K562 (cell line): ENCODE data around the gene ABLIM2. TPM values are rescaled to one million over a fixed set of nuclear protein-coding genes. Genes with fewer than 3 reads are reported as not detected.

Experiments
- DDX20 ChIP-seq: fragments of 450-650 bp; IDR thresholded peaks from 2 replicates; pipeline ENCODE4 v1.6.1; 2016; ENCODE audit warnings: missing genetic modification characterization, low read depth, mild to moderate bottlenecking, missing compliant biosample characterization, moderate library complexity
- ELF1 ChIP-seq: fragments of 200-800 bp; sonication (Bioruptor generic); IDR thresholded peaks from 2 replicates; pipeline ENCODE4 v1.6.1; 2016; ENCODE audit warnings: missing genetic modification characterization, missing compliant biosample characterization
- ETV5 ChIP-seq: sonication (generic); formaldehyde crosslinking; IDR thresholded peaks from 2 replicates; pipeline ENCODE4 v1.4.0; 2020; ENCODE audit warnings: low read depth, mild to moderate bottlenecking, missing genetic modification reagents
- HNRNPL ChIP-seq: fragments of 200-400 bp; formaldehyde crosslinking; IDR thresholded peaks from 2 replicates; pipeline ENCODE4 v1.6.1; 2017; ENCODE audit warnings: low read depth, mild to moderate bottlenecking, low read length
- KDM2B ChIP-seq: fragments of 250-450 bp; sonication (Bioruptor Pico); IDR thresholded peaks from 2 replicates; pipeline ENCODE4 v1.8.0; 2021; ENCODE audit warnings: mild to moderate bottlenecking, moderate library complexity
- PHF20 ChIP-seq: fragments of 450-650 bp; IDR thresholded peaks from 2 replicates; pipeline ENCODE4 v1.6.1; 2018; ENCODE audit not compliant: partially characterized antibody
- RFX7 ChIP-seq: fragments of 250-450 bp; sonication (Bioruptor Pico); IDR thresholded peaks from 2 replicates; pipeline ENCODE4 v1.5.1; 2021; ENCODE audit warnings: mild to moderate bottlenecking
- SAFB ChIP-seq: fragments of 200-400 bp; formaldehyde crosslinking; IDR thresholded peaks from 2 replicates; pipeline ENCODE4 v1.6.1; 2017; ENCODE audit warnings: low read depth, low read length, borderline replicate concordance
- THRAP3 ChIP-seq: fragments of 450-650 bp; IDR thresholded peaks from 2 replicates; pipeline ENCODE4 v1.6.1; 2016; ENCODE audit warnings: mild to moderate bottlenecking, inconsistent platforms, borderline replicate concordance
- ZNF436 ChIP-seq: fragments of 250-450, 450-650 bp; sonication (Bioruptor Pico); formaldehyde crosslinking; IDR thresholded peaks from 2 replicates; pipeline ENCODE4 v1.7.0; 2020; ENCODE audit warnings: mild to moderate bottlenecking
- polyA plus RNA-seq, 8 experiments: library from polyadenylated mRNA; depleted of rRNA in 4 of 8; stranded (reverse) in 5 of 8; unstranded in 3 of 8; fragments of >200 nt; fragmentation: Nextera tagmentation in 2 of 8; fragmentation: Illumina TruSeq in 1 of 8; extraction: Ambion mirVana in 2 of 8; extraction: Trizol in 1 of 8; gene quantifications; 2 replicates each; pipeline versions ENCODE4 v1.2.1 to v1.2.3, GENCODE V29; 2011 to 2014; ENCODE audit warnings: inconsistent platforms in 1 of 8, missing spikeins in 1 of 8
- total RNA-seq, 7 experiments: library from RNA; depleted of rRNA in 6 of 7; stranded (reverse); fragments of >200 nt in 6 of 7; fragmentation: Illumina TruSeq in 2 of 7; extraction: Trizol in 2 of 7; gene quantifications; 2 replicates each; pipeline versions ENCODE4 v1.2.1 to v1.2.3, GENCODE V29; 2011 to 2021; ENCODE audit warnings: low replicate concordance in 1 of 7
- TF ChIP-seq, protein P1 (sequence below): sonication (generic); formaldehyde crosslinking; IDR thresholded peaks from 2 replicates; pipeline ENCODE4 v1.8.0; 2022; ENCODE audit warnings: missing genetic modification reagents, mild to moderate bottlenecking, moderate library complexity, borderline replicate concordance
- TF ChIP-seq, protein P2 (sequence below): sonication (generic); formaldehyde crosslinking; IDR thresholded peaks from 2 replicates; pipeline ENCODE4 v1.5.0; 2020; ENCODE audit warnings: missing genetic modification reagents
- TF ChIP-seq, protein P3 (sequence below): fragments of 250-450 bp; sonication (Bioruptor Pico); IDR thresholded peaks from 2 replicates; pipeline ENCODE4 v1.8.0; 2022; ENCODE audit warnings: inconsistent platforms, mild to moderate bottlenecking, moderate library complexity, borderline replicate concordance
- TF ChIP-seq, protein P4 (sequence below): fragments of 450-650 bp; IDR thresholded peaks from 2 replicates; pipeline ENCODE4 v1.6.1; 2016; ENCODE audit warnings: mild to moderate bottlenecking
- TF ChIP-seq, protein P5 (sequence below): fragments of 450-650 bp; formaldehyde crosslinking; IDR thresholded peaks from 2 replicates; pipeline ENCODE4 v1.4.0; 2020; ENCODE audit warnings: mild to moderate bottlenecking, moderate library complexity
- TF ChIP-seq, protein P6 (sequence below): fragments of 450-650 bp; conservative IDR thresholded peaks from 2 replicates; pipeline ENCODE4 v1.6.1; 2016; ENCODE audit warnings: missing genetic modification characterization, low read depth, mild to moderate bottlenecking, control low read depth, missing compliant biosample characterization

The ABLIM2 gene
- total and polyA plus RNA-seq, 9 of the 15 experiments (the other 6 are each of a cell fraction or from before 2014, with no cell fraction given), result not detected

DNA sequence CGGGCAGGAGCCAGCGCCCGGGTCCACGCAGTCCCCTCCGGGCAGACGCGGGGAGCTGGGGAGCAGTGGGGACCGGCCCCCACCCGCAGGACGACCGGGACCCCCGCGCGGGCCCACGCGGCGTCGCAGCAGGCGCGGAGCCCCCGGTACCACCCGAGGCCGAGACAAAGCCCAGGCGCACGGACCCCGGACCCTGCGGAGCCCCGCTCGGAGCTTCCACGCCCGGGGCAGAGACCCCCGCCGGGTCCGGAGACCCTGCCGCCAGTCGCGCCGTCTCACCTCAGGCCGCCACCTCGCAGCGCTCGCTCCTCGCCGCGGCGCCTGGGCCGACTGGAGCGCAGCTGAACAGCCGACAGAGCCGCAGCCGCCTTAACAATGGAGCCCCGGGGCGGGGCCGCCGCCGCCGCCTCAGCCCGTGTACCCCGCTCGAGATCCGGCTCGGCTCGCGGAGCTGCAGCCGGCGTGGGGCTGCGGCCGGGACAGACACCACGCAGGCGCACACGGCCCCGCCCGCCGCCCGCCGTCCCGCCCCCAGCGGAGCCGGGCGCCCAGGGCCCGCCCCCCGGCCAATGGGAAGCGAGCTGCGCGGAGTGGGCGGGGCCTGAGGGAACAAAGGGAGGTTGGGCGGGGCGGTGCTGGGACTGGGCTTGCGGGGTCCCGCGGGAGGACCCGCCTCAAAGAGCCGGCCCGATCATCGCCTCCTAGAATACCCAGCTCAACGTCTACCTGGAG lies 219.1 kb downstream of the ABLIM2 start, which contains the start of gene AFAP1 (continued):
- TF ChIP-seq, protein P1, sequence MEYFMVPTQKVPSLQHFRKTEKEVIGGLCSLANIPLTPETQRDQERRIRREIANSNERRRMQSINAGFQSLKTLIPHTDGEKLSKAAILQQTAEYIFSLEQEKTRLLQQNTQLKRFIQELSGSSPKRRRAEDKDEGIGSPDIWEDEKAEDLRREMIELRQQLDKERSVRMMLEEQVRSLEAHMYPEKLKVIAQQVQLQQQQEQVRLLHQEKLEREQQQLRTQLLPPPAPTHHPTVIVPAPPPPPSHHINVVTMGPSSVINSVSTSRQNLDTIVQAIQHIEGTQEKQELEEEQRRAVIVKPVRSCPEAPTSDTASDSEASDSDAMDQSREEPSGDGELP (CRISPR knock-in tag), result no peak
- TF ChIP-seq KDM2B (peak; percentile 53; the same call in 1 of the 2 replicates), DDX20 (tag) (no peak), ELF1 (tag) (no peak), RFX7 (CRISPR knock-in tag) (no peak), ETV5 (CRISPR knock-in tag) (no peak), THRAP3 (no peak), PHF20 (no peak), SAFB (peak; percentile 65), ZNF436 (no peak), HNRNPL (no peak)
- TF ChIP-seq, protein P2, sequence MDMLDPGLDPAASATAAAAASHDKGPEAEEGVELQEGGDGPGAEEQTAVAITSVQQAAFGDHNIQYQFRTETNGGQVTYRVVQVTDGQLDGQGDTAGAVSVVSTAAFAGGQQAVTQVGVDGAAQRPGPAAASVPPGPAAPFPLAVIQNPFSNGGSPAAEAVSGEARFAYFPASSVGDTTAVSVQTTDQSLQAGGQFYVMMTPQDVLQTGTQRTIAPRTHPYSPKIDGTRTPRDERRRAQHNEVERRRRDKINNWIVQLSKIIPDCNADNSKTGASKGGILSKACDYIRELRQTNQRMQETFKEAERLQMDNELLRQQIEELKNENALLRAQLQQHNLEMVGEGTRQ (CRISPR knock-in tag), result no peak
- TF ChIP-seq, protein P3, sequence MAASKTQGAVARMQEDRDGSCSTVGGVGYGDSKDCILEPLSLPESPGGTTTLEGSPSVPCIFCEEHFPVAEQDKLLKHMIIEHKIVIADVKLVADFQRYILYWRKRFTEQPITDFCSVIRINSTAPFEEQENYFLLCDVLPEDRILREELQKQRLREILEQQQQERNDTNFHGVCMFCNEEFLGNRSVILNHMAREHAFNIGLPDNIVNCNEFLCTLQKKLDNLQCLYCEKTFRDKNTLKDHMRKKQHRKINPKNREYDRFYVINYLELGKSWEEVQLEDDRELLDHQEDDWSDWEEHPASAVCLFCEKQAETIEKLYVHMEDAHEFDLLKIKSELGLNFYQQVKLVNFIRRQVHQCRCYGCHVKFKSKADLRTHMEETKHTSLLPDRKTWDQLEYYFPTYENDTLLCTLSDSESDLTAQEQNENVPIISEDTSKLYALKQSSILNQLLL (CRISPR knock-in tag), result no peak
- TF ChIP-seq, protein P4, sequence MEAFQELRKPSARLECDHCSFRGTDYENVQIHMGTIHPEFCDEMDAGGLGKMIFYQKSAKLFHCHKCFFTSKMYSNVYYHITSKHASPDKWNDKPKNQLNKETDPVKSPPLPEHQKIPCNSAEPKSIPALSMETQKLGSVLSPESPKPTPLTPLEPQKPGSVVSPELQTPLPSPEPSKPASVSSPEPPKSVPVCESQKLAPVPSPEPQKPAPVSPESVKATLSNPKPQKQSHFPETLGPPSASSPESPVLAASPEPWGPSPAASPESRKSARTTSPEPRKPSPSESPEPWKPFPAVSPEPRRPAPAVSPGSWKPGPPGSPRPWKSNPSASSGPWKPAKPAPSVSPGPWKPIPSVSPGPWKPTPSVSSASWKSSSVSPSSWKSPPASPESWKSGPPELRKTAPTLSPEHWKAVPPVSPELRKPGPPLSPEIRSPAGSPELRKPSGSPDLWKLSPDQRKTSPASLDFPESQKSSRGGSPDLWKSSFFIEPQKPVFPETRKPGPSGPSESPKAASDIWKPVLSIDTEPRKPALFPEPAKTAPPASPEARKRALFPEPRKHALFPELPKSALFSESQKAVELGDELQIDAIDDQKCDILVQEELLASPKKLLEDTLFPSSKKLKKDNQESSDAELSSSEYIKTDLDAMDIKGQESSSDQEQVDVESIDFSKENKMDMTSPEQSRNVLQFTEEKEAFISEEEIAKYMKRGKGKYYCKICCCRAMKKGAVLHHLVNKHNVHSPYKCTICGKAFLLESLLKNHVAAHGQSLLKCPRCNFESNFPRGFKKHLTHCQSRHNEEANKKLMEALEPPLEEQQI, result no peak
- TF ChIP-seq, protein P5, sequence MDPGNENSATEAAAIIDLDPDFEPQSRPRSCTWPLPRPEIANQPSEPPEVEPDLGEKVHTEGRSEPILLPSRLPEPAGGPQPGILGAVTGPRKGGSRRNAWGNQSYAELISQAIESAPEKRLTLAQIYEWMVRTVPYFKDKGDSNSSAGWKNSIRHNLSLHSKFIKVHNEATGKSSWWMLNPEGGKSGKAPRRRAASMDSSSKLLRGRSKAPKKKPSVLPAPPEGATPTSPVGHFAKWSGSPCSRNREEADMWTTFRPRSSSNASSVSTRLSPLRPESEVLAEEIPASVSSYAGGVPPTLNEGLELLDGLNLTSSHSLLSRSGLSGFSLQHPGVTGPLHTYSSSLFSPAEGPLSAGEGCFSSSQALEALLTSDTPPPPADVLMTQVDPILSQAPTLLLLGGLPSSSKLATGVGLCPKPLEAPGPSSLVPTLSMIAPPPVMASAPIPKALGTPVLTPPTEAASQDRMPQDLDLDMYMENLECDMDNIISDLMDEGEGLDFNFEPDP (CRISPR knock-in tag), result no peak
- TF ChIP-seq, protein P6, sequence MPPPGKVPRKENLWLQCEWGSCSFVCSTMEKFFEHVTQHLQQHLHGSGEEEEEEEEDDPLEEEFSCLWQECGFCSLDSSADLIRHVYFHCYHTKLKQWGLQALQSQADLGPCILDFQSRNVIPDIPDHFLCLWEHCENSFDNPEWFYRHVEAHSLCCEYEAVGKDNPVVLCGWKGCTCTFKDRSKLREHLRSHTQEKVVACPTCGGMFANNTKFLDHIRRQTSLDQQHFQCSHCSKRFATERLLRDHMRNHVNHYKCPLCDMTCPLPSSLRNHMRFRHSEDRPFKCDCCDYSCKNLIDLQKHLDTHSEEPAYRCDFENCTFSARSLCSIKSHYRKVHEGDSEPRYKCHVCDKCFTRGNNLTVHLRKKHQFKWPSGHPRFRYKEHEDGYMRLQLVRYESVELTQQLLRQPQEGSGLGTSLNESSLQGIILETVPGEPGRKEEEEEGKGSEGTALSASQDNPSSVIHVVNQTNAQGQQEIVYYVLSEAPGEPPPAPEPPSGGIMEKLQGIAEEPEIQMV (tag), result no peak
